ENCODE measurements around the gene TBL3. TPM values are rescaled to one million over a fixed set of nuclear protein-coding genes. Genes with fewer than 3 reads are reported as not detected.
"Not testable (repeated sequence)": the region's sequence is repeated elsewhere in the genome, so short reads cannot be mapped to it uniquely, and the experiment has no call there.

Gene TBL3
- total and polyA plus RNA-seq, 2 experiments from 2014 or later, result 67.3 to 94.7 TPM

DNA sequence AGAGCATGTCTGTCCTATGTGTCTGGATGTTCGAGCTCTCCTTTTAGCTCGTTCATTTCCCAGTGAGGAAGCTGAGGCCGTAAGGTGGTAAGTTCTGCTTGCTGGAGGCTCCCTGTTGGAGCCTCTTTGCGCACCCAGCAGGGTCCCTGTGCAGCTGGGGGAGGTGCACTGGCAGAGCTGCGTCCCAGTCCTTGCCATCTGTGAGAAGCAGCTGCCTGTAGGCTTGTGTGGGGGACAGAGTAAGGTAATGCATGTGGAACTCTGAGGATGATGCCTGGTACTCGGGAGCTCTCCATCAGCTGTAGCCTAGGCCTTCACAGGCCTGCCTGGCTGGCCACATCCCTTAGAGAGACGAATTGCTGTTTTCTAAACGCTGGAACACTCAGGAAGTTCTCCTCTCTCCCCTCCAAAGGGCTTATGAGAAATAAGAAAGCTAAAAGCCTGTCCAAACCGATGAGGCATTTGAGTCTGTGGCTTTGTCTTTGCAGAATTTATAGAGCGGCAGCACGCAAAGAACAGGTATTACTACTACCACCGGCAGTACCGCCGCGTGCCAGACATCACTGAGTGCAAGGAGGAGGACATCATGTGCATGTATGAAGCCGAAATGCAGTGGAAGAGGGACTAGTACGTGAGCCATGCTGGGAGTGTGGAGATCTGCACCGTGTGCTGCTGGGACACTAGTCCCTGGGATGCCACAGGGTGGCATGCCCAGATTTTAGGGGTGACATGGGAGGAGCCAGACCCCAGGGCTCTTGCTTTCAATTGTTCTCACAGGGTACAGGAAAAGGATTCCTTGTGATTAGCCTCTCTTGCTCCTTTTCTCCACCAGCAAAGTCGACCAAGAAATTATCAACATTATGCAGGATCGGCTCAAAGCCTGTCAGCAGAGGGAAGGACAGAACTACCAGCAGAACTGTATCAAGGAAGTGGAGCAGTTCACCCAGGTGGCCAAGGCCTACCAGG, 10.9 kb upstream of the TBL3 start:
- peak in 1 of 2 donors; percentile 50 for DNase-seq (ENCODE audit: low read depth in 1 of 2, low spot score in 1 of 2)
- Histone ChIP-seq H3K36me3 (peaks cover 21% of the 10 kb centered on the region), H3K4me3 (peak overlapping the region; percentile 82), H3K27me3 (no peaks in the 10 kb centered on the region), H3K27ac (peak overlapping the region; percentile 2), H3K9me3 (ENCODE audit: low read depth) (no peaks in the 10 kb centered on the region), H3K4me1 (ENCODE audit: low read depth) (peaks cover 12% of the 10 kb centered on the region)
- TF ChIP-seq, protein P1, sequence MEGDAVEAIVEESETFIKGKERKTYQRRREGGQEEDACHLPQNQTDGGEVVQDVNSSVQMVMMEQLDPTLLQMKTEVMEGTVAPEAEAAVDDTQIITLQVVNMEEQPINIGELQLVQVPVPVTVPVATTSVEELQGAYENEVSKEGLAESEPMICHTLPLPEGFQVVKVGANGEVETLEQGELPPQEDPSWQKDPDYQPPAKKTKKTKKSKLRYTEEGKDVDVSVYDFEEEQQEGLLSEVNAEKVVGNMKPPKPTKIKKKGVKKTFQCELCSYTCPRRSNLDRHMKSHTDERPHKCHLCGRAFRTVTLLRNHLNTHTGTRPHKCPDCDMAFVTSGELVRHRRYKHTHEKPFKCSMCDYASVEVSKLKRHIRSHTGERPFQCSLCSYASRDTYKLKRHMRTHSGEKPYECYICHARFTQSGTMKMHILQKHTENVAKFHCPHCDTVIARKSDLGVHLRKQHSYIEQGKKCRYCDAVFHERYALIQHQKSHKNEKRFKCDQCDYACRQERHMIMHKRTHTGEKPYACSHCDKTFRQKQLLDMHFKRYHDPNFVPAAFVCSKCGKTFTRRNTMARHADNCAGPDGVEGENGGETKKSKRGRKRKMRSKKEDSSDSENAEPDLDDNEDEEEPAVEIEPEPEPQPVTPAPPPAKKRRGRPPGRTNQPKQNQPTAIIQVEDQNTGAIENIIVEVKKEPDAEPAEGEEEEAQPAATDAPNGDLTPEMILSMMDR (IDR thresholded peaks at IDR 0.05; ENCODE audit: low read depth, low read length), result no peak

- TF ChIP-seq, protein P1 (IDR thresholded peaks at IDR 0.05; ENCODE audit: low read depth, low read length), result no peak
- Histone ChIP-seq H3K36me3 (peaks cover 21% of the 10 kb centered on the region), H3K4me3 (no peak overlapping the region), H3K9me3 (ENCODE audit: low read depth) (no peaks in the 10 kb centered on the region), H3K27me3 (no peaks in the 10 kb centered on the region), H3K4me1 (ENCODE audit: low read depth) (peaks cover 12% of the 10 kb centered on the region), H3K27ac (peak overlapping the region; percentile 2)
- DNase-seq (ENCODE audit: low read depth in 1 of 2, low spot score in 1 of 2), result no peak
Measured at GRCh38 chr16:1961651-1962067, 10.2 kb upstream of the TBL3 start.

DNA sequence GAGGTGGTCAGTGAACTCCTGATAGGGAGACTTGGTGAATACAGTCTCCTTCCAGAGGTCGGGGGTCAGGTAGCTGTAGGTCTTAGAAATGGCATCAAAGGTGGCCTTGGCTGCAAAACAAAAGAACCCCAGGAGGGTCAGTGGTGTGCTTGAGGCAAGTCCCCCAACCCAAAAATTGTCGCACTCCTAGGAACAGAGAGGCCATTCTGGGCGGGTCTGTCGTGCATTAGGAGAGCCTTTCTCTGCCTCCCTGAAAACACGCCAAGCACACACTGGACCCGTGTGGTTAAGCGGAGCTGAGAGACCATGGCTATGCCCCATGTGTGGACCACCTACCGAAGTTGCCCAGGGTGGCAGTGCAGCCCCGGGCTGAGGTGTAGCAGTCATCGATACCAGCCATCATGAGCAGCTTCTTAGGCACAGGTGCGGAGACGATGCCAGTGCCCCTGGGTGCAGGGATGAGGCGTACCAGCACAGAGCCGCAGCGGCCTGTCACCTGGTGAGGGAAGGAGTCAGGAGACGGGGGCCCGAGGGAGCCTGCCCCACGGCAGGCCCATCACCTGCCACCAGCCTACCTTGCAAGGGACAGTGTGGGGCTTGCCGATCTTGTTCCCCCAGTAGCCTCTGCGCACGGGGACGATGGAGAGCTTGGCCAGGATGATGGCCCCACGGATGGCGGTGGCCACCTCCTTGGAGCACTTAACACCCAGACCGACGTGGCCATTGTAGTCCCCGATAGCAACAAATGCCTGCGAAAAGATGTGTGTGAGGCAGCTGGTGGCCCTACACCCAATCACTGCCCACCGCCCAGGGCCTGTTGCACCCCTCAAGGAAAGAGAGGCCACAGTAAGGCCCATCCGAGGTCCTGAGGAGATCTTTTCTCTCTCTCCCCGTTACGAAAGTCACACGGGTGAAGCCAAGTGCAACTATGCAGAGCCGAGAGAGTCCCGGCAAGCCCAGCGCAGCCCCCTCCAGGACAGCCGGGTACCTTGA, 9.4 kb upstream of the TBL3 start:
- peaks cover 12% of the 10 kb centered on the region for H3K4me1 ChIP-seq (ENCODE audit: low read depth)
- not testable (repeated sequence) for H3K4me3 ChIP-seq, H3K27ac ChIP-seq

DNA sequence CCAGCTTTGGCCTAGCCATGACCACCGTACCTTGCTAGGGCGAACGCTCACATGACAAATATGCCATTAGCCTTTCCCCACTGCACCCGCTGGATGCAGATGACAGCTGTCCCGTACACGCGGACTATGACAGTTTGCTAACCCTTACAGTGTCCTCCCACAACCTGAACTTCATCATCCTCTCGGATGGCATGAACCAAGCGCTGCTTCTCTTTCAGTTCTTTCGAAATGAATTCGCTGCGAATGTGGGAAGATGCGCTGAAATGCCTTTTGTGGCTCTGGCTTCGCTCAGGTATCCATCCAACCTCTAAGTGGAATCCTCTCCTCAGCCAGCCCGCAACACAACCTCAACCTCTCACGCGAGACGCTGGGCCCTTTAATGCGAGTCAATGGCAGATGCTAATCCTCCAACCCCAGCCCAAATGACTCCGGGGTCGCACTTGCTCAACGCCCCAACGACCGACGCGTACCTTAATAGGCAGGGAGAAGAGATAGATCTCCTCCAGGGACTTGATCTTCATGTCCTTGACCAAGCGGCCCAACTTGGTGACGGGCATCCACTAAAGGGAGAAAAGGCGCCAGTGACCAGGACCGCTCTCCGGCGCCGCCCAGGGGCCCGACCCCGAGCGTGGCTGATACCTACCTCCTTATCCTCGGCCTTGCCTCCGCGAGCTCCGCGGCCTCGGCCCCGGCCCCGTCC, 7.9 kb upstream of the TBL3 start:
- Histone ChIP-seq H3K4me3 (peak overlapping the region; percentile 93), H3K27me3 (no peaks in the 10 kb centered on the region), H3K36me3 (peaks cover 21% of the 10 kb centered on the region), H3K9me3 (ENCODE audit: low read depth) (no peaks in the 10 kb centered on the region), H3K27ac (peak overlapping the region; percentile 95), H3K4me1 (ENCODE audit: low read depth) (peaks cover 12% of the 10 kb centered on the region)
- DNase-seq (ENCODE audit: low read depth in 1 of 2, low spot score in 1 of 2), result peak; percentile 54 to 73
- TF ChIP-seq, protein P1 (IDR thresholded peaks at IDR 0.05; ENCODE audit: low read depth, low read length), result peak; percentile 41

More for the DNA sequence above, 9.4 kb upstream of the TBL3 start:
- H3K27me3 ChIP-seq; DNase-seq (ENCODE audit: low read depth in 1 of 2, low spot score in 1 of 2); H3K9me3 ChIP-seq (ENCODE audit: low read depth): not testable (repeated sequence)
- peaks cover 21% of the 10 kb centered on the region for H3K36me3 ChIP-seq

GRCh38 chr16:1964506-1965395, 7.1 kb upstream of the TBL3 start, which contains the start of gene RPS2:
RPS2 (minus strand) TSS chr16:1964826; CDS start chr16:1964625, 201 bp downstream.
- H3K4me1 ChIP-seq (ENCODE audit: low read depth), result peaks cover 12% of the 10 kb centered on the region
- DNase-seq (ENCODE audit: low read depth in 1 of 2, low spot score in 1 of 2), result peak; percentile 99 to 100
- TF ChIP-seq, protein P1 (IDR thresholded peaks at IDR 0.05; ENCODE audit: low read depth, low read length), result no peak
- no peaks in the 10 kb centered on the region for H3K27me3 ChIP-seq
- H3K36me3 ChIP-seq, result peaks cover 21% of the 10 kb centered on the region
- H3K27ac ChIP-seq, result peak within 1 kb of the TSS; percentile 95
- no peaks in the 10 kb centered on the region for H3K9me3 ChIP-seq (ENCODE audit: low read depth)
- H3K4me3 ChIP-seq, result peak within 1 kb of the TSS; percentile 93

Data from cardiac muscle cell (in vitro differentiated cells and primary cell).